Calu3 (cell line): Measurements from ENCODE around the gene RNF187. TPM values are rescaled to one million over a fixed set of nuclear protein-coding genes. Genes with fewer than 3 reads are reported as not detected.

ENCODE experiments used
- BruUV-seq: library from RNA; stranded (reverse); fragments of 400-500 nt; replicated peaks from 2 replicates; lab custom pipeline; 2021; lab: Mats Ljungman, UMichigan
- CTCF ChIA-PET: fragments of 300-600 bp; sonication (Branson Sonifier 250); formaldehyde crosslinking; loops from one replicate; lab custom pipeline; 2022; ENCODE audit warnings: antibody characterized with exemption; lab: Charles Lee
- DNase-seq: peaks from one replicate; pipeline ENCODE4 v3.0.0; 2022
- H3K27ac Mint-ChIP-seq: one replicate; pipeline ENCODE4 v1.8.0; 2022; ENCODE audit warnings: mixed read lengths; ENCODE audit not compliant: unreplicated experiment
- H3K27me3 Mint-ChIP-seq: one replicate; pipeline ENCODE4 v1.8.0; 2022; ENCODE audit warnings: mixed read lengths; ENCODE audit not compliant: unreplicated experiment
- H3K36me3 Mint-ChIP-seq: one replicate; pipeline ENCODE4 v1.8.0; 2022; ENCODE audit warnings: mild to moderate bottlenecking, moderate library complexity, mixed read lengths; ENCODE audit not compliant: insufficient read depth, unreplicated experiment
- H3K4me1 Mint-ChIP-seq: one replicate; pipeline ENCODE4 v1.8.0; 2022; ENCODE audit warnings: mild to moderate bottlenecking, low read depth, mixed read lengths; ENCODE audit not compliant: unreplicated experiment
- H3K4me3 Mint-ChIP-seq: one replicate; pipeline ENCODE4 v1.8.0; 2022; ENCODE audit warnings: mild to moderate bottlenecking, low read depth, moderate library complexity, mixed read lengths; ENCODE audit not compliant: unreplicated experiment
- H3K9me3 Mint-ChIP-seq: one replicate; pipeline ENCODE4 v1.8.0; 2022; ENCODE audit warnings: low read depth, mixed read lengths; ENCODE audit not compliant: unreplicated experiment
- CTCF ChIP-seq: fragments of 200-600 bp; IDR thresholded peaks from one replicate; pipeline ENCODE4 v1.8.0; 2022; ENCODE audit warnings: antibody characterized with exemption; ENCODE audit not compliant: unreplicated experiment
- intact Hi-C: fragments of 100-400 bp; cut with micrococcal nuclease; formaldehyde crosslinking; loops from one replicate; pipeline ENCODE4 v1.10.0; 2022; ENCODE audit not compliant: unreplicated experiment
- total RNA-seq: library from RNA; stranded (reverse); gene quantifications from 2 replicates; pipeline ENCODE4 v1.2.3, GENCODE V29; 2022

RNF187 gene
- total RNA-seq, 1 experiment from 2014 or later, result 87.1 TPM

- DNase-seq, result no peak
- TF ChIP-seq CTCF, result no peak
- no peaks in the 10 kb centered on the region for H3K27me3 Mint-ChIP-seq
- BruUV-seq, result no TSS peak
- no peak overlapping the region for H3K4me3 Mint-ChIP-seq
- peaks cover 35% of the 10 kb centered on the region for H3K36me3 Mint-ChIP-seq
- CTCF ChIA-PET, result no interaction called here
- H3K4me1 Mint-ChIP-seq, result peaks cover 7% of the 10 kb centered on the region
- no peak overlapping the region for H3K27ac Mint-ChIP-seq
- H3K9me3 Mint-ChIP-seq, result no peaks in the 10 kb centered on the region
- intact Hi-C loops, result no loop called here
Measured at GRCh38 chr1:228494970-228495853, 8.0 kb downstream of the RNF187 start.

DNA sequence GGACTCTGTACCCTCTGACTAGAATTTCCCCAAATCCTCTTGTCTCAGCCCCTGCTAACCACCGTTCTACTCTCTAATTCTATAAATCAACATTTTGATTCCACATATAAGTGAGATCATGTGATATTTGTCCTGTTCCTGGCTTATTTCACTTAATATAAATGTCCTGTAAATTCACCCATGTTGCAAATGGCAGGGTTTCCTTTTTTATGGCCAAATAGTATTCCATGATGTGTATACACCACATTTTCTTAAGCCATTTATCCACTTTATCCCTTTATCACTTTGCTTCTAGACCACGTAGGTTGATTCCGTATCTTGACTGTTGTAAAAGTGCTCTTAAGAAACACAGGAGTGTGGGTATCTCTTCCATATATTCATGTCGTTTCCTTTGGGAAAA lies 8.9 kb downstream of the RNF187 start:
- CTCF ChIA-PET, result no interaction called here
- intact Hi-C loops, result no loop called here
- no peak for DNase-seq
- Mint-ChIP-seq H3K9me3 (no peaks in the 10 kb centered on the region), H3K36me3 (peaks cover 28% of the 10 kb centered on the region), H3K27ac (no peak overlapping the region), H3K4me3 (no peak overlapping the region), H3K27me3 (no peaks in the 10 kb centered on the region), H3K4me1 (no peaks in the 10 kb centered on the region)
- BruUV-seq, result no TSS peak
- no peak for TF ChIP-seq CTCF

GRCh38 chr1:228496494-228496893 lies 9.3 kb downstream of the RNF187 start:
- intact Hi-C loops, result no loop called here
- Mint-ChIP-seq H3K36me3 (peaks cover 26% of the 10 kb centered on the region), H3K27ac (no peak overlapping the region), H3K4me3 (no peak overlapping the region), H3K9me3 (no peaks in the 10 kb centered on the region), H3K4me1 (no peaks in the 10 kb centered on the region), H3K27me3 (no peaks in the 10 kb centered on the region)
- DNase-seq, result no peak
- no TSS peak for BruUV-seq
- CTCF ChIA-PET, result no interaction called here
- TF ChIP-seq CTCF, result no peak

DNA sequence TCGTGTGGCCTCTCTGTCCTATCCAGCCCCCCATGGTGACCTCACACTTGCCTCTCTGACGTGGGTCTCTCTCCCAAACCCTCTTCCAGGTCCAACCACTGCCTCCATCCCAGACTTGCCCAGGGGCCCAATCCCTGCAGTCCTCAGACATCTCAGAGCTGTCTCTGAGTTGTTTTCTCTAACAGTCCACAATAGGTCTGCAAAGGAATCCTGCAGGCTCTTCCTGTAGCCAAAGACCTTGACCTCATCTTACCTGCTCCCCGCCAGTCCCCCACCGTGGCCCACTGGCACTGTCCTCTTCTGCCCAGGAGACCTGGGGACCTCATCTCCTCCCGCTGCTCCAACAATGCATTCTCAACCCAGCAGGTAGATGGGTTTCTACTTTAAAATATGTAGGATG lies 10.0 kb downstream of the RNF187 start:
- no peak overlapping the region for H3K27ac Mint-ChIP-seq
- CTCF ChIA-PET, result interaction anchor here (0.6 kb wide), 1 partner anchor 234 kb away, joined by 3 read pairs; no protein-coding TSS in a partner anchor

More for the DNA sequence above, 10.0 kb downstream of the RNF187 start:
- intact Hi-C loops, result no loop called here
- no peak for DNase-seq
- Mint-ChIP-seq H3K4me3 (no peak overlapping the region), H3K36me3 (peaks cover 19% of the 10 kb centered on the region), H3K4me1 (no peaks in the 10 kb centered on the region), H3K9me3 (no peaks in the 10 kb centered on the region), H3K27me3 (no peaks in the 10 kb centered on the region)
- no TSS peak for BruUV-seq
- no peak for TF ChIP-seq CTCF
